CD14-positive monocyte (primary cell): ENCODE measurements around the gene PRDM8. TPM values are rescaled to one million over a fixed set of nuclear protein-coding genes. Genes with fewer than 3 reads are reported as not detected.

Experiments
- DNase-seq, 3 donors: peaks; one replicate each; pipeline ENCODE4 v3.0.0-alpha.2; 2011 to 2022
- H2AFZ ChIP-seq: 2 replicates; pipeline ENCODE4 v1.6.0; 2012; ENCODE audit warnings: mild to moderate bottlenecking, low read depth, low read length, inconsistent platforms; ENCODE audit not compliant: insufficient read depth, poor library complexity, severe bottlenecking
- H3K27ac ChIP-seq, 2 donors: 1 replicate in 1 of 2; 2 replicates in 1 of 2; pipeline ENCODE4 v1.5.1; 2012 to 2013; ENCODE audit warnings: low read length in 2 of 2, control low read depth in 1 of 2, inconsistent platforms in 1 of 2, low read depth in 1 of 2, mild to moderate bottlenecking in 1 of 2
- H3K27me3 ChIP-seq, 2 donors: one replicate each; pipeline versions ENCODE4 v1.6.0 to v1.6.1; 2011 to 2013; ENCODE audit warnings: low read length in 2 of 2; ENCODE audit not compliant: control insufficient read depth in 2 of 2, insufficient read depth in 2 of 2
- H3K36me3 ChIP-seq, 2 donors: replicated peaks in 1 of 2; 1 replicate in 1 of 2; 2 replicates in 1 of 2; pipeline versions ENCODE4 v1.5.1 to v1.6.1; 2012 to 2013; ENCODE audit warnings: low read length in 2 of 2, control low read depth in 1 of 2, inconsistent platforms in 1 of 2, mild to moderate bottlenecking in 1 of 2; ENCODE audit not compliant: insufficient read depth in 2 of 2, control insufficient read depth in 1 of 2
- H3K4me1 ChIP-seq, 2 donors: 1 replicate in 1 of 2; 2 replicates in 1 of 2; pipeline versions ENCODE4 v1.5.1 to v1.6.1; 2012 to 2013; ENCODE audit warnings: low read length in 2 of 2, control low read depth in 1 of 2, inconsistent platforms in 1 of 2, mild to moderate bottlenecking in 1 of 2, moderate library complexity in 1 of 2; ENCODE audit not compliant: insufficient read depth in 2 of 2, control insufficient read depth in 1 of 2
- H3K4me2 ChIP-seq: replicated peaks from 2 replicates; pipeline ENCODE3; 2012; ENCODE audit warnings: low read length, moderate library complexity, mild to moderate bottlenecking; ENCODE audit not compliant: poor library complexity, severe bottlenecking; ENCODE audit errors: extremely low read depth
- H3K4me3 ChIP-seq, 3 experiments: fragments of 200-600 bp in 1 of 3; sonication (generic) in 1 of 3; replicated peaks in 1 of 3; 1 replicate in 2 of 3; 2 replicates in 1 of 3; pipeline ENCODE4 v1.5.1; 2011 to 2013; ENCODE audit warnings: low read length in 3 of 3, mild to moderate bottlenecking in 3 of 3, control low read depth in 2 of 3, low read depth in 2 of 3, inconsistent platforms in 1 of 3, moderate library complexity in 1 of 3
- H3K79me2 ChIP-seq: 2 replicates; pipeline ENCODE4 v1.6.0; 2012; ENCODE audit warnings: mild to moderate bottlenecking, control low read depth, inconsistent platforms, low read length, moderate library complexity; ENCODE audit not compliant: insufficient read depth
- H3K9ac ChIP-seq: 2 replicates; pipeline ENCODE4 v1.6.0; 2017; ENCODE audit warnings: low read length, mild to moderate bottlenecking; ENCODE audit not compliant: insufficient read depth, poor library complexity, severe bottlenecking
- H3K9me3 ChIP-seq, 2 donors: replicated peaks in 1 of 2; 1 replicate in 1 of 2; 2 replicates in 1 of 2; pipeline versions ENCODE4 v1.5.1 to v1.6.1; 2012 to 2013; ENCODE audit warnings: low read length in 2 of 2, control low read depth in 1 of 2; ENCODE audit not compliant: control insufficient read depth in 1 of 2, insufficient read depth in 1 of 2
- H4K20me1 ChIP-seq: 2 replicates; pipeline ENCODE4 v1.6.0; 2012; ENCODE audit warnings: mild to moderate bottlenecking, low read length, control low read depth, moderate library complexity; ENCODE audit not compliant: insufficient read depth
- H3K27ac Mint-ChIP-seq, 7 donors: one replicate each; pipeline ENCODE4 v1.8.0; 2020; ENCODE audit warnings: mild to moderate bottlenecking in 7 of 7, mixed read lengths in 7 of 7, moderate library complexity in 6 of 7, inconsistent platforms in 2 of 7
- H3K27me3 Mint-ChIP-seq, 3 donors: one replicate each; pipeline ENCODE4 v1.8.0; 2021 to 2022; ENCODE audit warnings: low read depth in 3 of 3, mild to moderate bottlenecking in 3 of 3, mixed read lengths in 3 of 3, moderate library complexity in 3 of 3, inconsistent platforms in 1 of 3
- H3K36me3 Mint-ChIP-seq, 2 donors: one replicate each; pipeline ENCODE4 v1.8.0; 2020; ENCODE audit warnings: mixed read lengths in 2 of 2, inconsistent platforms in 1 of 2, mild to moderate bottlenecking in 1 of 2
- H3K4me1 Mint-ChIP-seq: one replicate; pipeline ENCODE4 v1.8.0; 2020; ENCODE audit warnings: mild to moderate bottlenecking, mixed read lengths
- H3K4me3 Mint-ChIP-seq, 2 donors: one replicate each; pipeline ENCODE4 v1.8.0; 2020; ENCODE audit warnings: mild to moderate bottlenecking in 2 of 2, mixed read lengths in 2 of 2, moderate library complexity in 1 of 2
- H3K9me3 Mint-ChIP-seq, 7 donors: one replicate each; pipeline ENCODE4 v1.8.0; 2020 to 2022; ENCODE audit warnings: mixed read lengths in 7 of 7, mild to moderate bottlenecking in 6 of 7, moderate library complexity in 6 of 7, inconsistent platforms in 2 of 7
- WGBS: methylation state at CpG from one replicate; pipeline ENCODE4 v1.1.5; 2013; ENCODE audit warnings: missing lambda C conversion rate; ENCODE audit not compliant: insufficient coverage; 5-methylcytosine and 5-hydroxymethylcytosine counted together
- intact Hi-C, 2 donors: fragments of 100-400 bp; cut with micrococcal nuclease; formaldehyde crosslinking; loops; one replicate each; pipeline versions ENCODE4 v1.15.0 to v1.15.1; 2023
- polyA plus RNA-seq, 3 donors: library from polyadenylated mRNA; depleted of rRNA in 1 of 3; unstranded in 2 of 3; stranded (reverse) in 1 of 3; fragments of 300-500 nt in 2 of 3; fragments of >200 nt in 1 of 3; fragmentation: Illumina TruSeq in 2 of 3; gene quantifications; 1 replicate in 2 of 3; 2 replicates in 1 of 3; pipeline ENCODE4 v1.2.3, GENCODE V29; 2012 to 2021
- TF ChIP-seq, protein P1 (sequence below): fragments of 200-600 bp; IDR thresholded peaks from one replicate; pipeline ENCODE4 v1.8.0; 2022; ENCODE audit warnings: antibody characterized with exemption, mild to moderate bottlenecking

The PRDM8 gene
- polyA plus RNA-seq, 3 donors = 0.22 to 0.77 (median 0.23) TPM

GRCh38 chr4:80199947-80200346 is 2.6 kb downstream of the PRDM8 start:
- TF ChIP-seq, protein P1, sequence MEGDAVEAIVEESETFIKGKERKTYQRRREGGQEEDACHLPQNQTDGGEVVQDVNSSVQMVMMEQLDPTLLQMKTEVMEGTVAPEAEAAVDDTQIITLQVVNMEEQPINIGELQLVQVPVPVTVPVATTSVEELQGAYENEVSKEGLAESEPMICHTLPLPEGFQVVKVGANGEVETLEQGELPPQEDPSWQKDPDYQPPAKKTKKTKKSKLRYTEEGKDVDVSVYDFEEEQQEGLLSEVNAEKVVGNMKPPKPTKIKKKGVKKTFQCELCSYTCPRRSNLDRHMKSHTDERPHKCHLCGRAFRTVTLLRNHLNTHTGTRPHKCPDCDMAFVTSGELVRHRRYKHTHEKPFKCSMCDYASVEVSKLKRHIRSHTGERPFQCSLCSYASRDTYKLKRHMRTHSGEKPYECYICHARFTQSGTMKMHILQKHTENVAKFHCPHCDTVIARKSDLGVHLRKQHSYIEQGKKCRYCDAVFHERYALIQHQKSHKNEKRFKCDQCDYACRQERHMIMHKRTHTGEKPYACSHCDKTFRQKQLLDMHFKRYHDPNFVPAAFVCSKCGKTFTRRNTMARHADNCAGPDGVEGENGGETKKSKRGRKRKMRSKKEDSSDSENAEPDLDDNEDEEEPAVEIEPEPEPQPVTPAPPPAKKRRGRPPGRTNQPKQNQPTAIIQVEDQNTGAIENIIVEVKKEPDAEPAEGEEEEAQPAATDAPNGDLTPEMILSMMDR = no peak
- H4K20me1 ChIP-seq = no peaks in the 10 kb centered on the region
- WGBS = 94% methylated on average over 3 of the region's 6 CpGs
- peaks cover 41 to 55% of the 10 kb centered on the region in 2 donors for H3K4me1 ChIP-seq
- Mint-ChIP-seq H3K27ac (no peak overlapping the region), H3K36me3 (peaks cover 7 to 13% of the 10 kb centered on the region in 2 donors), H3K4me3 (peak overlapping the region in 1 of 2 donors; percentile 28), H3K27me3 (peaks cover 59 to 75% (median 61%) of the 10 kb centered on the region in 3 donors), H3K4me1 (peaks cover 49% of the 10 kb centered on the region), H3K9me3 (peaks cover 0 to 13% (median 5%) of the 10 kb centered on the region in 7 donors)
- no peak overlapping the region for H2AFZ ChIP-seq
- H3K27me3 ChIP-seq = peaks cover 33 to 80% of the 10 kb centered on the region in 2 donors
- H3K27ac ChIP-seq = no peak overlapping the region
- H3K36me3 ChIP-seq = no peaks in the 10 kb centered on the region
- no peak overlapping the region for H3K9ac ChIP-seq
- intact Hi-C loops = no loop called here
- H3K4me3 ChIP-seq = no peak overlapping the region
- DNase-seq = no peak
- H3K79me2 ChIP-seq = no peaks in the 10 kb centered on the region
- H3K4me2 ChIP-seq = no peak overlapping the region
- peaks cover 0 to 4% of the 10 kb centered on the region in 2 donors for H3K9me3 ChIP-seq

- Mint-ChIP-seq H3K36me3 (peaks cover 7 to 13% of the 10 kb centered on the region in 2 donors), H3K27ac (peak overlapping the region in 4 of 7 donors; percentile 22 to 55 (median 32)), H3K9me3 (peaks cover 0 to 13% (median 4%) of the 10 kb centered on the region in 7 donors), H3K4me1 (peaks cover 34% of the 10 kb centered on the region), H3K4me3 (peak overlapping the region; percentile 77 to 80), H3K27me3 (peaks cover 45 to 66% (median 50%) of the 10 kb centered on the region in 3 donors)
- peak overlapping the region; percentile 85 for H2AFZ ChIP-seq
- H3K4me2 ChIP-seq = peak overlapping the region; percentile 94
- peak; percentile 76 to 96 (median 88) for DNase-seq
- H3K4me3 ChIP-seq = peak overlapping the region; percentile 63 to 79 (median 78)
- H3K36me3 ChIP-seq = no peaks in the 10 kb centered on the region
- H3K9ac ChIP-seq = peak overlapping the region; percentile 69
- no peak overlapping the region for H3K27ac ChIP-seq
- intact Hi-C loops = no loop called here
- no peaks in the 10 kb centered on the region for H3K79me2 ChIP-seq
- H3K27me3 ChIP-seq = peaks cover 26 to 68% of the 10 kb centered on the region in 2 donors
- peaks cover 0 to 4% of the 10 kb centered on the region in 2 donors for H3K9me3 ChIP-seq
- TF ChIP-seq, protein P1 = no peak
- WGBS = 49% methylated on average over 34 of the region's 43 CpGs
- H3K4me1 ChIP-seq = peaks cover 29 to 42% of the 10 kb centered on the region in 2 donors
- H4K20me1 ChIP-seq = no peaks in the 10 kb centered on the region
Observed at GRCh38 chr4:80201252-80202151, 4.2 kb downstream of the PRDM8 start.
